Fibroblast of mammary gland (primary cell): Measurements from ENCODE around the gene MAML3.

Experiments used
- DNase-seq: peaks from one replicate; pipeline ENCODE4 v3.0.0-alpha.2; 2010; ENCODE audit warnings: low read depth
- H3K4me3 ChIP-seq: 2 replicates; pipeline ENCODE4 v1.5.1; 2011; ENCODE audit warnings: low read depth, mild to moderate bottlenecking, low read length, moderate library complexity; ENCODE audit not compliant: control insufficient read depth
- TF ChIP-seq, protein P1 (sequence below): conservative IDR thresholded peaks from 2 replicates; pipeline ENCODE4 v1.5.1; 2011; ENCODE audit warnings: low read depth, low read length, inconsistent platforms; ENCODE audit not compliant: control insufficient read depth, insufficient read depth

The MAML3 gene

DNA sequence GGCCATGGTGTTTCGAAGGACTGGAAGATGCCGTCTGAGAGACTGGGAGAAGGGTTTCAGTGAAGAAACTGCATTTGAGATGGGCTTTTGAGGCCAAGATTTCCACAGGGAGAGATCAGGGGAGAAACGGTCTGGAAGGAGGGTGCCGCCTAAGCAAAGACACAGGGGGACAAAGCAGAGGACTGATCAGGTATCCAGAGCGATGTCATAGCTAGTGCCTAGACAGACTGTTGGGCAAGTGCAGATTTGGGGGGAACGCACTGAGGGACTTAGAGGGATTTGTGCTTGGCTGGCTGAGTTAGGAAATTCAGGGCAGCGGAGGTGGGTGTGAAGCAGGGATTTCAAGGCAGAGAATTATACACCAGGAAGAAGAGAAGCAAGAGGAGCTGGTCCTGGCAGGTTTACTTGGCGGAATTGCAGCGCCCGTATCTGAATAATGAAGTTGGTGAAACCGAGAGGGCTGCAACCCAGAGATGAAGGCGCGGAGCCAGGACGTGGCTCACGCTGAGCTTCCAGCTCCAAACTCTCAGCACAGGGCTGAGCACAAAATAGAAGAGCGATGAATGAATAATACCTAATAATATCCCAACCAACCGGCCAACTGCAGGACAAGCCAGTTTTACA is 106.9 kb downstream of the MAML3 start:
- no peak overlapping the region for H3K4me3 ChIP-seq
- DNase-seq, result peak; percentile 31
- TF ChIP-seq, protein P1, sequence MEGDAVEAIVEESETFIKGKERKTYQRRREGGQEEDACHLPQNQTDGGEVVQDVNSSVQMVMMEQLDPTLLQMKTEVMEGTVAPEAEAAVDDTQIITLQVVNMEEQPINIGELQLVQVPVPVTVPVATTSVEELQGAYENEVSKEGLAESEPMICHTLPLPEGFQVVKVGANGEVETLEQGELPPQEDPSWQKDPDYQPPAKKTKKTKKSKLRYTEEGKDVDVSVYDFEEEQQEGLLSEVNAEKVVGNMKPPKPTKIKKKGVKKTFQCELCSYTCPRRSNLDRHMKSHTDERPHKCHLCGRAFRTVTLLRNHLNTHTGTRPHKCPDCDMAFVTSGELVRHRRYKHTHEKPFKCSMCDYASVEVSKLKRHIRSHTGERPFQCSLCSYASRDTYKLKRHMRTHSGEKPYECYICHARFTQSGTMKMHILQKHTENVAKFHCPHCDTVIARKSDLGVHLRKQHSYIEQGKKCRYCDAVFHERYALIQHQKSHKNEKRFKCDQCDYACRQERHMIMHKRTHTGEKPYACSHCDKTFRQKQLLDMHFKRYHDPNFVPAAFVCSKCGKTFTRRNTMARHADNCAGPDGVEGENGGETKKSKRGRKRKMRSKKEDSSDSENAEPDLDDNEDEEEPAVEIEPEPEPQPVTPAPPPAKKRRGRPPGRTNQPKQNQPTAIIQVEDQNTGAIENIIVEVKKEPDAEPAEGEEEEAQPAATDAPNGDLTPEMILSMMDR, result no peak

DNA sequence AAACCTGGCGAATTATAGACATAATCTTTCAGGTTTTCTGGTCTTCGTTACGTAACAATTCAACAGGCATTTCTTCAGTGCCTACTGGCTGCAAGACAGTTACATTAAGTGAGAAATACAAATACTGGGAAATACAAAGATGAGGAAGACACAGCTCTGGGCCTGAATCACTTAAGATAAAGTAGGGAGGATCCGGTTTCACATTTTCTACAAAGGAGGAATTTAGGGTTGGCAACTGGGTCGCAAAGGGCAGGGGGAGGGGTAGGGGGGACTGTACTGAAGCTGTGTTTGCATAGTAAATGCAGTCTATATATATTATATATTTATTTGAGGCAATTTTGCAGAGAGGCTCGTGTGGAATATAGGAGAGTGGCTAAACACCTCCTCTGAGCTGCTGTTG is 107.4 kb downstream of the MAML3 start:
- DNase-seq, result no peak
- TF ChIP-seq, protein P1, result no peak
- H3K4me3 ChIP-seq, result no peak overlapping the region

DNA sequence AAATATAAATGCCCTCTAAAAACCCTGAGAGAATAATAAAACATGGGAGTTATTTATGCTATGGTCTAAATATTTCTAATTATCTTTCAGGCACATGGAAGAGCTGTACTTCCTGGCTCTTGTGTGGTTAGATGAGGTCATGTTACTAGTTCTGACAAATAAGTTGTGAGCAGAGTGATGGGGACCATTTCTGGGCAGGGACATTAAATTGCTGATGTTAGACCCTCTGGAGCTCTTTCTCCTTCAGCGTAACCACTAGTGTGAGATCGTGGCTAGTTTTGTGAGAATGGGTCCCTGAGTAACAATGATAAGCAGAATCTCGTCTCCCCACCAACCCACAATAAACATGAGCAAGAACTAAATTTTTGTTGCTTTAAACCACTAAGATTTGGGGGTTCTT is 108.0 kb downstream of the MAML3 start:
- no peak overlapping the region for H3K4me3 ChIP-seq
- no peak for DNase-seq

DNA sequence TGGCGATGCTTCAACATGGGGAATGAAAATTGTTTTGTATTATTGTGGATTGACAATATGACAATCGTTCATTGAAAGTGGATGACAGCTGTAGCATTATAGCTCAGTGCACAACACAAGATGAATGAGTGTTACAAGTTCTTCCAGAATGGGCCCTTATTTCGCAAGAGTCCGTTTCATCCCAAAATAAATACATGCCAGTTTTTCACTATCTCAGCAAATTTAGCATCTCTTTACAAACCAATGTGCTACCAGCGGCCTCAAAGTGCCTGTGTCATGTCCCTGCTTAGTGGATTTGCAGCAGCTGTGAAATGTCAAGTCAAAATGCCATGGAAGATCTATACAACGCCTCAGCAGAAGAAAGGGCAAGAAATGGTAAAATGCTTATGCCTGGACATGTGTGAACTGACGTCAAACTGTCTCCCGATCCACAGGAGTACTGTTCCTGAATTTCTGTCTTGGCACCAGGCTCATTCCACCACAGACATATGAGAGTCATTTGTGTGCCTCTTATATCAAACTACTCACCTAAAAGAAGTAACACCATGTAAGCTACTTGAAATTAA is 109.6 kb downstream of the MAML3 start:
- TF ChIP-seq, protein P1, result no peak
- no peak overlapping the region for H3K4me3 ChIP-seq
- DNase-seq, result peak; percentile 30

More for the DNA sequence above, 108.0 kb downstream of the MAML3 start:
- TF ChIP-seq, protein P1, result no peak

DNA sequence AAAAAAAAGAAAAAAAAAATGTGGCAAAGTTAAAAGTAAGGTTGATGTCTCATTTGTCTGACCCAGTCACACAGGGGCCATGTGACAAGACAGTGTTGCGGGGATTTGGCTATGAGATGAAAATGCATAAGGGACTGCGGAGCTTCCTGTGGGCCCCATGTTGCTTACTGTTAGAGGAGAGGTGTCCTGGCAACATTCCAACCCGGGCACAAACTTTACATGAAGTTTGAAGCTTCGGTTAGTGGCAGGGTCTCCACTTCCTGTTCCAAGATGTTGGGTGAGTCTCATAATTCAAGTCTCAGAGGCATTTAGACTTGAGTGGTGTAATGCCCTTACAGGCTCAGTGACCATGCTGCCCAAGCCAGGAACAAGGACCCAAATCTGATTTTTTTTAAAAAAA is 111.3 kb downstream of the MAML3 start:
- no peak overlapping the region for H3K4me3 ChIP-seq
- TF ChIP-seq, protein P1, result no peak
- DNase-seq, result no peak

DNA sequence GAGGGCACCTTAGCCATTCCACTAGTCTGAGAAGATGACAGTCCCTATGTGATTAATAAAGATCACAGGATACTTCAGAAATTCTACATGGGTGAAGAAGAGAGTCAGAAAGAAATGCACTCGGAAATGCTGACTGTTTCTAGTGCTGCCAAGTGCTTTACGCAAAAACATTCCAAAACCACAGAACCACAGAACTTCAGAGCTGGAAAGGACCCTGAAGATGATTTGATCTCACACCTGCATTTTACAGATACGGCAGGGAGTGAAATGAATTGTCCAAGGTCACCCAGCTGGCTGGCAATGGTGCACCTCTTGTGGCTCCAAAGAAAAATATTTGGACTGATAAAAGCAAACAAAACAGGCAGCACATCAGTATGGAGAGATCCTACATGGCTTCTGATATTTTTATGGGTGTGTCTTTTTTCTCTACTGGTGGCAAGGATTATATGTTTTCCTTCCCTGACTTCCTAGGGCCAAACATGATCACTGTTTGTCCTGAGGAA is 115.9 kb downstream of the MAML3 start:
- TF ChIP-seq, protein P1, result no peak
- DNase-seq, result peak; percentile 63
- H3K4me3 ChIP-seq, result no peak overlapping the region
